ENCODE data around the gene PCCB. TPM values are rescaled to one million over a fixed set of nuclear protein-coding genes. Genes with fewer than 3 reads are reported as not detected.
"Not testable (repeated sequence)": the region's sequence is repeated elsewhere in the genome, so short reads cannot be mapped to it uniquely, and the experiment has no call there.

PCCB gene
- total RNA-seq, 1 donor from 2014 or later: 104 TPM

DNA sequence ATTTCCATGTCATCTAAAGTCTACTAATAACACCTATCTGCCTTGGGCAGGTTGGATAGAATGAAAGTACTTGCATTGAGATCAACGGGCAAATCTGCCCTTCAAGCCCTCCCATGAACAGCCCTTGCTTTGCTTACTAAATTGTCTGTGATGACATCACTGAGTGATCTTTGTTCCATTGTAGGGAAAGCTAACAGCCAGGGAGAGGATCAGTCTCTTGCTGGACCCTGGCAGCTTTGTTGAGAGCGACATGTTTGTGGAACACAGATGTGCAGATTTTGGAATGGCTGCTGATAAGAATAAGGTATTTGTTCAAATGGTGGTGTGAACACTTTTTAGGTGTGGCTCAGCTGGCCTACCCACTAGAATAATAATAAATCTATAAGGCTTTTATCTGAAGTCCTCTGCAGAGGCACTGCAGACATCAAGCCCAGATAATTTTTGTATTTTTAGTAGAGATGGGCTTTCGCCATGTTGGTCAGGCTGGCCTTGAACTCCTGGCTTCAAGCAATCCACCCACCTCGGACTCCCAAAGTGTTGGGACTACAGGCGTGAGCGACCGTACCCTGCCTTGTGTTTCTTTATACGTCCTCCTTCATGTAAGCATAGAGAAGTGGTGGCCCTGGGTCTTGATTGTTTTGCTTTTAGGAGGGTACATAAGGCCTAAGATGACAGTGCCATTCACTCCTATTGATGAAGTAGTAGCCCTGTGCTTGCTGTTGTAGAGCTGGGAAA is 5.7 kb downstream of the PCCB start:
- intact Hi-C loops (cut with DNase I): no loop called here
- no peak for ATAC-seq (ENCODE audit: poor library complexity)
- no peak for DNase-seq

DNA sequence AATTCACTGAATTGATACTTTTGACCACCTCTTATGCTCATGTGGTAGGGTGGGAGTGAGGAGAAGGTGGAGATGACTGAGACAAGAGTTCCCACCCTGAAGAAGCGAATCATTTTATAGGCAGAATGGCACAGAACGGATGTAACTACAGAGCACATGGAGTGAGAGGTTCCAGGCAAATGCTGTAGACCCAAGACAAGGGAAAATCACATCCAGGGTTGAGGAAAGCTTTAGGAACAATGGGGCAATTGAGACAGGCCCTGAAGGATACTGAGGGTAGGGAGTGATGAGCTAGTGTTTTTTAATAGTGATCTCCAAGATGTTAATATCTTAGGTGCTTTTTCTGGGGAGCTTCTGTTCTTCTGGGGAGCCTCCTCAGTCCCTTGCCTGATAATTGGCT is 8.1 kb downstream of the PCCB start:
- no peak for DNase-seq
- intact Hi-C loops (cut with DNase I): no loop called here
- no peak for ATAC-seq (ENCODE audit: poor library complexity)

DNA sequence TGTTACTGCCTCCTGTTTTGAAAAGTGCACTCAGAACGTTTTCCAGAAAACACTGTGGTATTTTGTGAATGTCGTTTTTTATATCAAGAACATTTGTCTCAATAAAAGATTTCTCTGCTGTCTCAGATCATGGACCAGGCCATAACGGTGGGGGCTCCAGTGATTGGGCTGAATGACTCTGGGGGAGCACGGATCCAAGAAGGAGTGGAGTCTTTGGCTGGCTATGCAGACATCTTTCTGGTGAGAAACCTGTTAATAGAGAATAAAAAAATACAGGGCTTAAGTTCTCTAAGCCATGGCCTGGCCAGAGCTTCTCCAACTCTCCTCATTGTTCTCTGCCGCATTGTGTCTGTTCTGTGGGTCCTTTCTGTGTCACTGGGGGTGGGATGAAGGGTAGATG is 11.7 kb downstream of the PCCB start:
- ATAC-seq (ENCODE audit: poor library complexity) (no peak), DNase-seq (no peak)
- intact Hi-C loops (cut with DNase I): no loop called here

DNA sequence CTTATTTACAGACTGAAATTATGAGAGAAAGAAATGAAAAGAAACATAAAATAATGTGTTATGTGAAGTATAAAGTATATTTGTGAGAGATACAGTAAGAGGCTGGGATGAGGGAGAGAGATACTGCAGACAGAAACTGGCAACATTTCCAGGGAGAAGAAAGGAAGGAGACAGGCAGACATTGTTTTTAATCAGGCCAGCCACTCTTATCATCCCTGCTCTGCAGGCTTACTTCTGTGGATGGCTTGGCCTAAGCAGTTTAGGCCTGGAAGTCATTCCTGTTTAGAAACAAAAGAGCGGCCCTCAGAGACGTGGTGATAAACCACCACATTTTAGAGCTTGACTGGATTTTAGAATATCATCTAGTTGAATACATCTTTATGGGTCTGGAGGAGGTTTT is 12.4 kb downstream of the PCCB start:
- intact Hi-C loops (cut with DNase I): no loop called here
- DNase-seq: no peak
- ATAC-seq (ENCODE audit: poor library complexity): no peak

DNA sequence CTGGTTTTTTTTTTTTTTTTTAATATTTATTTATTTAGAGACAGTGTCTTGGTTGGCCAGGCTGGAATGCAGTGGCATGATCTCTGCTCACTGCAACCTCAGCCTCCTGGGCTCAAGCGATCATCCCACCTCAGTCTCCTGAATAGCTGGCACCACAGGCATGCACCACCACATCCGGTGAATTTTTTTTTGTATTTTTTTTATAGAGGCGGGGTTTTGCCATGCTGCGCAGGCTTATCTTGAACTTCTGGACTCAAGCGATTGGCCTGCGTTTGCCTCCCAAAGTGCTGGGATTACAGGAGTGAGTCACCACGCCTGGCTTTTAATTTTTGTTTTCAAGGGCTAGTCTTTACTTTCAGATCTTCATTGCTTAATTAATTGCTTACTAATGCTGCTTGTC is 13.1 kb downstream of the PCCB start:
- intact Hi-C loops (cut with DNase I): no loop called here
- ATAC-seq (ENCODE audit: poor library complexity) (no peak), DNase-seq (no peak)

DNA sequence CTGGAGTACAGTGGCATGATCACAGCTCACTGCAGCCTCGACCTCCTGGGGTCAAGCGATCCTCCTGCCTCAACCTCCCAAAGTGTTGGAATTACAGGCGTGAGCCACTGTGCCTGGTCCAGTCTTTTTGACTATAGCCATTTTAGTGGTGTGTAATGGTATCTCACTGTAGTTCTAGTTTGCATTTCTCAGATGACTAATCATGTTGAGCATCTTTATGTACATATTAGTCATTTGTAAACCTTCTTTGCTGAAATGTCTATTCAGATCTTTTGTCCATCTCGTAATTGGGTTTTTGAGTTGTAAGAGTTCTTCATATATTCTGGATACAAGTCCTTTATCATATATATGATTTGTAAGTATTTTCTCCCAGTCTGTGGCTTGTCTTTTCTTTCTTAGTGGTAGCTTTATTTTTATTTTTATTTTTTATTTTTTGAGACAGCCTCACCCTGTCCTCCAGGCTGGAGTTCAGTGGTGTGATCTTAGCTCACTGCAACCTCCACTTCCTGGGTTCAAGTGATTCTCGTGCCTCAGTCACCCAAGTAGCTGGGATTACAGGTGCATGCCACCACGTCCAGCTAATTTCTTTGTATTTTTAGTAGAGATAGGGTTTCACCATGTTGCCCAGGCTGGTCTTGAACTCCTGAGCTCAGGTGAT is 16.5 kb downstream of the PCCB start:
- DNase-seq; ATAC-seq (ENCODE audit: poor library complexity); intact Hi-C loops (cut with DNase I): not testable (repeated sequence)

DNA sequence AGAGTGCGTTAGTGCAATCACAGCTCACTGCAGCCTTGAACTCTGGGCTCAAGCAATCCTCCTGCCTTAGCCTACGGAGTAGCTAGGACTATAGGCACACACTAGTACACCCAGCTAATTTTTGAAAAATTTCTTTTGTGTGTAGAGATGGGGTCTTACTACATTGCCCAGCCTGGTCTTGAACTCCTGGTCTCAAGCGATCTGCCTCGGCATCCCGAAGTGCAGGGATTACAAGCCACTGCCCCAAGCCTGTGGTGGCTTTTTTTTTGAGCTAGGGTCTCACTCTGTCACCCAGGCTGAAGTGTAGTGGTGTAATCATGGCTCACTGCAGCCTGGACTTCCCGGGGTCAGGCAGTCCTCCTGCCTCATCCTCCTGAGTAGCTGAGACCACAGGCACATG is 17.1 kb downstream of the PCCB start:
- intact Hi-C loops (cut with DNase I): no loop called here
- no peak for DNase-seq
- ATAC-seq (ENCODE audit: poor library complexity): no peak

DNA sequence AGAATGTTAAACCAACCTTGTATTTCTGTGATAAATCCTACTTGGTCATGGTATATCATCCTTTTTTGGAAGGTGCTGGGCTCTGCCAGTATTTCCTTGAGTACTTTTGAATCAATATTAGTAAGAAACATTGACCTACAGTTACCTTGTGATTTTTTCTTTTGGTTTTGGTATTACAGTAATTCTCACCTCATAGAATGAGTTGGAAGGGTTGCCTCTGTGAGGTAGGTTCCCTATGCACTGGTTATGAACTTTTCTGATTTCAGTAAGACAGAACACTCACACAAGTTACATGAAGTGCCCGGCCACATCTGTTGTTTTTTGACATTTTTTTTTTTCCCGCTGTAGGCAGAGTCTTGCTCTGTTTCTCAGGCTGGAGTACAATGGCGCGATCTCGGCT is 20.0 kb downstream of the PCCB start:
- intact Hi-C loops (cut with DNase I): no loop called here
- no peak for ATAC-seq (ENCODE audit: poor library complexity)
- DNase-seq: no peak

DNA sequence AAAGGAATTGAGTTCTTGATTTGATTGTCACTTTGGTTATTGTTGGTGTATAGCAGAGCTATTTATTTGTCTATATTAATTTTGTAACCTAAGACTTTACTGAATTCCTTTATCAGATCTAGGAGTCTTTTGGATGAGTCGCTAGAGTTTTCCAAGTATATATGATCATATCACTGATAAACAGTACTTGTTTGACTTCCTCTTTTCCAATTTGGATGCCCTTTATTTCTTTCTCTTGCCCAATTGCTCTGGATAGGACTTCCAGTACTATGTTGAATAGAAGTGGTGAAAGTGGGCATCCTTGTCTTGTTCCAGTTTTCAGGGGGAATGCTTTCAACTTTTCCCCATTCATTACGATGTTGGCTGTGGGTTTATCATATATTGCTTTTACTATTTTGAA is 21.5 kb downstream of the PCCB start:
- DNase-seq; ATAC-seq (ENCODE audit: poor library complexity); intact Hi-C loops (cut with DNase I): not testable (repeated sequence)

DNA sequence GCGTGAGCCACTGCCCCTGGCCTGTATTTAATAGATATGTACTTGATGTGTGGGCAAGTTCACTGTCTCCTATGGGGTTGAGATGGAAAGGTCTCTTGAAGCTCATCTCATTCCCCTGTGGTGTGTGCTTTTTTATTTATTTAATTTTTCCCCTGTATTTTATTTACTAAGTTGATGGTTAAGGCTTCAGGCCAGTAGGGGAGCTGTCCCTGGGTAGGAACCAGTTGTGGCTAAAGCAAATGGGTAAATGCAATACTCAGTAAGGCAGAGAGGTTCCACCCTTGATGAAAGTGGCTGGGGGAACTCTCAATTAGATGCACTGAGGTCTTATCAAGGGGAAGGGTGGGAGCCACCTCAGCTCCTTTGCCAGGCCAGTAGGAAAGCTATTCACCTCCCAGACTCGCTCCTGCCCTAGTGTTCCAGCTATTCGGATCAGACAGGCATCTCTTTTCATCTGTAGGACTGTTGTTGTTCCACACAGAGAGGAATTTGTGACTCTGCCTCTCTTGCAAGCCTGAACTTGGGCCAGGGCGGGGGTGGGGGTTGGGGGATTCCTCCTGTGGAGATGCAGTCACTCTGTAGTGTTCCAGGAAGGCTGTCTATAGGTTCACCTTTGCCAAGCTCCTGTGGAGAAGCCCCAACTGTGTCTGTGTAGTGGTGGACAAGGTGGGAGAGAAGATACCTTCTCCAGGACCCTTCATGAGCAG is 26.1 kb downstream of the PCCB start:
- intact Hi-C loops (cut with DNase I): no loop called here
- DNase-seq (no peak), ATAC-seq (ENCODE audit: poor library complexity) (no peak)

DNA sequence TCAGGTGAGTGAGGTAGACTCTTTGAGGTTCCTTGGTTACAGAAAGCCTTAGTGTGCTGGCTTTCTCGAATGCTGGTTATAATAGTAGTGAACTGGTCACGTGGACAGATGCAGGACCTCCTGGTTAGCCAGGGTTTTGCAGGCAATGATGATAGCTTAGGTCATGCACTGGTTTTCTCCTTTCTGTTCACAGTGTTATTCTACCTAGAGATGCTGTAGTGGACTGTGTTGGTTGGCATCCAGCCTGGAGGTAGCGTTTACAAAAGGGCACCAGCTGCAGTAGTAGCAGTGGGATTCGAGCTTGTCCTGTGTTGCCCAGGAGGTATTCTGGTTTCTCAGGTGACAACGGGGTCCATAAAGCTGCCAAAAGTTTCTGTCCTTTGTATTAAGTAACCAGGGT is 27.0 kb downstream of the PCCB start:
- DNase-seq (no peak), ATAC-seq (ENCODE audit: poor library complexity) (no peak)
- intact Hi-C loops (cut with DNase I): no loop called here

DNA sequence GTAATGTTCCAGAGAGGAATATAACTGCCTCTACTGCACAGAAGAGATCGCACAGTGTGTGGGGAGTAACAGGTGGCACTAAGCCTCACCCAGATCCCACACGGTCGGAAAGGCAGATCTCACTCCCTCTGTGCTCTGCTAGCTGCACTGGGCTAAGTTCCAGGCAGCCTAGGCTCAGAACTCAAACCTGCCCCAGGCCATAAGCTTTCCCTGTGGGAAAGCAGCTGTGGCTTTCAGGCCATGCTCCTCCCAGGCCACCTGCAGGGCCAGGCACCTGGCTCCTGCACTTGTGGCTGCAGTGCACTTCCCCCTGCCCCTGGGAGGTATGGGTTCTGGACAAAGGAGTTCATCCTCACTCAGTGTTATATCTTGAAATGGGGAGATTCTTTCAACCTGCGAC is 27.5 kb downstream of the PCCB start:
- intact Hi-C loops (cut with DNase I): no loop called here
- ATAC-seq (ENCODE audit: poor library complexity) (no peak), DNase-seq (no peak)

DNA sequence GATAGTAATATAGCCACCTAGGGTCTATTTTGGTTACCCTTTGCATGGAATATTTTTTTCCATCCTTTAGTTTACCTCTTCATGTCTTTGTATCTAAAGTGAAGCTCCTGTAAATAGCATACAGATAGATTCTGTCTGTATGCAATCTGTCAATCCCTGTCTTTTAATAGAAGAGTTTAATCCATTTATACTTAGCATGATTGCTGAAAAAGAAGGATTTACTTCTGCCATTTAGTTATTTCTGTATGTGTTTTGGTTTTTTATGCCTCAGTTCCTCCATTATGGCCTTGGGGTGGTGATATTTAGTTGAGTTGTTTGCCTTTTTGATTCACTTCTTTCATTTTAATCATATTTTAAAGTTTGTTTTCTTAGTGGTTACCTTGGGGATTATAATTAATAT is 29.0 kb downstream of the PCCB start:
- no peak for ATAC-seq (ENCODE audit: poor library complexity)
- DNase-seq: no peak
- intact Hi-C loops (cut with DNase I): no loop called here

DNA sequence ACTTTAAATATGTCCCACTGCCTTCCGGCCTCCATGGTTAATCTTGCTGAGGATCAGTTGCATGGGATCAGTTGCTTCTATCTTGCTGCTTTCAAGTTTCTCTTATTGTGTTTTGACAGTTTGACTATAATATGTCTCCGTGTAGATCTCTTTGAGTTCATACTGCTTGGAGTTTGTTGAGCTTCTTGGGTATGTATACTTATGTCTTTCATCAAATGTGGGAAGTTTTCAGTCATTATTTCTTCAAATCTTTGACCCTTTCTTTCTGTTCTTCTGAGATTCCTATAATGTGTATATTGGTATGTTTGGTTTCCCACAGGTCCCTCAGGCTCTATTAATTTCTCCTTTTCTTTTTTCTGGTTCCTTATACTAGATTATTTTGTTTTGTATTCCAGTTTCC is 30.8 kb downstream of the PCCB start:
- ATAC-seq (ENCODE audit: poor library complexity): no peak
- DNase-seq: no peak
- intact Hi-C loops (cut with DNase I): no loop called here

DNA sequence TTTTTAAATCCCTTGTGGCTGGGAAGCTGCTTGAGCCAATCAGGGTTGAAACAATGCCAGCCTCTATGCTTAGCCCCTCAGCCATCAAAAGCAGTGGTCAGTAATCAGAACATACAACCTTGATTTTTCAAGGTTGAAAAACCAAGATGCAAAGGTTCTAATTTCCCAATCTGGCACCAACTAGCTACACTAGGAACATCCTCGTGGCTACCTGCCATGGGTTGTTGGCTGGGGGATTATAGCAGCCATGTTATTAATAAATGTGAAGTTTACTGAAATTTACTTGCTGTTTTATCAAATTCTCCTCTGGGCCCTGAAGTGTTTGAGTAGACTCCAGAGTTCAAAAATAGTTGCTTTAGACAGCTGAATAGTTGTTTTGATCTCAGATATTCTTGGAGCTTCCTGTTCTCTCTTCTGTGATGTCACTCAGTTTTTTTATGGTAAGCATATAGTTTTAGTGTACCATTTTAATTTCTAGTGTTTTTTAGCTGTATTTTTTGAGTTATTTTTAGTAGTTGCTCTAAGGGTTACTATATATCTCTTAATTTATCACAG is 31.9 kb downstream of the PCCB start:
- ATAC-seq (ENCODE audit: poor library complexity) (peak; percentile 31), DNase-seq (no peak)
- intact Hi-C loops (cut with DNase I): no loop called here

DNA sequence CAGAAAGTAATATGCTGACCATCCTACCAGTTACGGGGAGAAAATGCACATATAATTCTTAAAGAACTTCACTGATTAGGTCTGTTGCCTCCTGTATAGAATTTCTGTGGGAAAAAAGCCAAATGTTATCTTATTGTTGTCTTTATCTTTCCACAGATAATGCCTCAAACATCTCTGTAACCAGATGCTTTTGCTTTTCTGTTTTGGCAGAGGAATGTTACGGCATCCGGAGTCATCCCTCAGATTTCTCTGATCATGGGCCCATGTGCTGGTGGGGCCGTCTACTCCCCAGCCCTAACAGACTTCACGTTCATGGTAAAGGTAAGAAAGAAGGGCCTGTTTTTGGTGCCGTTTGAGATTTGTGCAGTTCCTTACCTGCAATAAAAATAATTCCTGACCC is 33.5 kb downstream of the PCCB start:
- intact Hi-C loops (cut with DNase I): no loop called here
- DNase-seq (no peak), ATAC-seq (ENCODE audit: poor library complexity) (no peak)

DNA sequence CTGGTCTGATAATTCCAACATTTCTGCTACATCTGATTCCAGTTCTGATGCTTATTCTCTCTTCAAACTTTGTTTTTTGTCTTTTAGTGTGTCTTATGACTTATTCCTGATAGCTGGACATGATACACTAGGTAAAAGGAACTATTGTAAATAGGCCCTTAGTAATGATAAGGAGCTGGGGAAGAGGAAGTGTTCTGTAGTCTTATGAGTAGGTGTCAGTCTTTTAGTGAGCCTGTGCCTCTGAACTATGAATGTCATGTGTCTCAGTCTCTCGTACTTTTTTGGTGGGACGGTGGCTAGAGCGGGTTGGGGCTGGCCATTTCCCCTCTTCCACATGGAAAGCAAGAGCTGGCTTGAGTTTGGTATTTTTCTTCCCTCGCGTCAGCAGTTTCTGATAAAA is 41.2 kb downstream of the PCCB start:
- ATAC-seq (ENCODE audit: poor library complexity) (no peak), DNase-seq (no peak)
- intact Hi-C loops (cut with DNase I): no loop called here

DNA sequence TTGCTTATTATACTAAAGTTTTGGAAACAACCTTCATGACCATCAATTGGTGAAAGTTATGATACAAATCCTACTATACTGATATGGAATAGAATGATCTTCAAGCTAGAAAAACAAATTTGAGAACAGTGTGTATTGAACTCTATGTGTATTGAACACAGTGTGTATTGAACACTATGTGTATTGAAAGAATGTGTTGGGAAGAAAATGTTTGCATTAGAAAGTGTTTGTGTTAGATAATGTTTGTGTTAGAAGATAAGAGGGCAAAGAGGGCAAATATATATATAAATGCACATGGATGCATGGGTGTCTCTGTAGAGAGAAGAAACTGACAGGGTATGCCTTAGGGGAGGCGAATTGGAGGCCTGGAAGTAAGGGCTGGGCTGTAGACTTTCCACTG is 42.4 kb downstream of the PCCB start:
- ATAC-seq (ENCODE audit: poor library complexity) (no peak), DNase-seq (no peak)
- intact Hi-C loops (cut with DNase I): no loop called here

DNA sequence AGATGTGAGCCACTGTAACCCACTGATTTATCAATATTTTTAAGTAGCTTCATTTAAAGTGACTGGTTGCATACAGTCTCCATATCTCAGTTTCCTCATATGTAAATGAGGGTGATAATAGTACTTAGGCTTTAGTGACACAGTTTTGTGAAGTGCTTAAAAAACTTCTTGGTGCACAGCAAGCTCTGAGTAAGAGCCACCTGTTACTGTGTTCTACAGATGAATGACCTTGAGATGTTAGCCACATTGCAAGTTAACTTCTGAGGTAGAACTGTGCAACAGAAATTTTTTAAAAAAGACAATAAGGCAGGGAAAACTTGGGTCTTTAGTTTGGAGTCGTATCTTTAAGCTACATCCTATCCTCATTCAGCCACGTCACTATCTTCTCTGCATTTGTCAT is 43.1 kb downstream of the PCCB start:
- no peak for DNase-seq
- intact Hi-C loops (cut with DNase I): no loop called here
- ATAC-seq (ENCODE audit: poor library complexity): no peak

DNA sequence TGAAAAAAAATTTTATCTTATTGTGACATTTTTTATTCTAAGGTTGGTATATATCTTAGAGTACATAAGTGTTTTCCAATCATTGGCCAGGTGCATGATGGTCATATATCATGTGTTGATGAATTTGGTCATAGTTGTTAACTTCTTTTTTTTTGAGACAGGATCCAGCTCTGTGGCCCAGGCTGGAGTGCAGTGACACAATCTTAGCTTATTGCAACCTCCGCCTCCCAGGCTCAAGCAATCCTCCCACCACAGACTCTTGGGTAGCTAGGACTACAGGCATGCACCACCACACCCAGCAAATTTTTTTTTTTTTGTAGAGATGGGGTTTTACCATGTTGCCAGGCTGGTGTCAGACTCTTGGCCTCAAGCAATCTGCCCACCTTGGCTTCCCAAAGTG is 44.0 kb downstream of the PCCB start:
- intact Hi-C loops (cut with DNase I): no loop called here
- no peak for ATAC-seq (ENCODE audit: poor library complexity)

More for the DNA sequence above, 44.0 kb downstream of the PCCB start:
- no peak for DNase-seq
